ENCODE measurements around the gene BABAM2. TPM values are rescaled to one million over a fixed set of nuclear protein-coding genes. Genes with fewer than 3 reads are reported as not detected.

BABAM2 gene
- total and polyA plus RNA-seq, 9 of the 15 experiments (the other 6 are each of a cell fraction or from before 2014, with no cell fraction given) = 10.9 to 37.4 (median 25.6) TPM

GRCh38 chr2:28347193-28347592, 456.7 kb downstream of the BABAM2 start (continued):
- TF ChIP-seq, protein P1, sequence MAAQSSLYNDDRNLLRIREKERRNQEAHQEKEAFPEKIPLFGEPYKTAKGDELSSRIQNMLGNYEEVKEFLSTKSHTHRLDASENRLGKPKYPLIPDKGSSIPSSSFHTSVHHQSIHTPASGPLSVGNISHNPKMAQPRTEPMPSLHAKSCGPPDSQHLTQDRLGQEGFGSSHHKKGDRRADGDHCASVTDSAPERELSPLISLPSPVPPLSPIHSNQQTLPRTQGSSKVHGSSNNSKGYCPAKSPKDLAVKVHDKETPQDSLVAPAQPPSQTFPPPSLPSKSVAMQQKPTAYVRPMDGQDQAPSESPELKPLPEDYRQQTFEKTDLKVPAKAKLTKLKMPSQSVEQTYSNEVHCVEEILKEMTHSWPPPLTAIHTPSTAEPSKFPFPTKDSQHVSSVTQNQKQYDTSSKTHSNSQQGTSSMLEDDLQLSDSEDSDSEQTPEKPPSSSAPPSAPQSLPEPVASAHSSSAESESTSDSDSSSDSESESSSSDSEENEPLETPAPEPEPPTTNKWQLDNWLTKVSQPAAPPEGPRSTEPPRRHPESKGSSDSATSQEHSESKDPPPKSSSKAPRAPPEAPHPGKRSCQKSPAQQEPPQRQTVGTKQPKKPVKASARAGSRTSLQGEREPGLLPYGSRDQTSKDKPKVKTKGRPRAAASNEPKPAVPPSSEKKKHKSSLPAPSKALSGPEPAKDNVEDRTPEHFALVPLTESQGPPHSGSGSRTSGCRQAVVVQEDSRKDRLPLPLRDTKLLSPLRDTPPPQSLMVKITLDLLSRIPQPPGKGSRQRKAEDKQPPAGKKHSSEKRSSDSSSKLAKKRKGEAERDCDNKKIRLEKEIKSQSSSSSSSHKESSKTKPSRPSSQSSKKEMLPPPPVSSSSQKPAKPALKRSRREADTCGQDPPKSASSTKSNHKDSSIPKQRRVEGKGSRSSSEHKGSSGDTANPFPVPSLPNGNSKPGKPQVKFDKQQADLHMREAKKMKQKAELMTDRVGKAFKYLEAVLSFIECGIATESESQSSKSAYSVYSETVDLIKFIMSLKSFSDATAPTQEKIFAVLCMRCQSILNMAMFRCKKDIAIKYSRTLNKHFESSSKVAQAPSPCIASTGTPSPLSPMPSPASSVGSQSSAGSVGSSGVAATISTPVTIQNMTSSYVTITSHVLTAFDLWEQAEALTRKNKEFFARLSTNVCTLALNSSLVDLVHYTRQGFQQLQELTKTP (IDR thresholded peaks at IDR 0.05; ENCODE audit: low read depth in 1 of 2, partially characterized antibody in 2 of 2) = no peak
- TF ChIP-seq RBFOX2 (IDR thresholded peaks at IDR 0.05; ENCODE audit: low read depth, low read length) = no peak
- no peak for TF ChIP-seq PHF20 (IDR thresholded peaks at IDR 0.05; ENCODE audit: partially characterized antibody)
- TF ChIP-seq SOX6 (IDR thresholded peaks at IDR 0.05) = no peak
- no peak for TF ChIP-seq CEBPG (CRISPR knock-in tag; IDR thresholded peaks at IDR 0.05)
- TF ChIP-seq CEBPG (tag; conservative IDR thresholded peaks at IDR 0.05 in 1 of 2, IDR thresholded peaks at IDR 0.05 in 1 of 2) = no peak
- TF ChIP-seq CHCHD3 (CRISPR knock-in tag; IDR thresholded peaks at IDR 0.05) = no peak
- TF ChIP-seq CREM (IDR thresholded peaks at IDR 0.05; ENCODE audit: low read depth) = no peak
- no peak for TF ChIP-seq KLF1 (tag; IDR thresholded peaks at IDR 0.05)
- no peak for TF ChIP-seq ZNF347 (CRISPR knock-in tag; IDR thresholded peaks at IDR 0.05; ENCODE audit: low read depth)
- TF ChIP-seq ZC3H11A (IDR thresholded peaks at IDR 0.05; ENCODE audit: low read depth, low read length) = no peak
- no peak for TF ChIP-seq NR2C1 (IDR thresholded peaks at IDR 0.05)
- no peak for TF ChIP-seq NR2C1 (tag; IDR thresholded peaks at IDR 0.05)
- TF ChIP-seq ZNF57 (CRISPR knock-in tag; IDR thresholded peaks at IDR 0.05) = no peak
- peak; percentile 89 for TF ChIP-seq SMARCA5 (IDR thresholded peaks at IDR 0.05)
- peak; percentile 85; the same call in 1 of the 2 replicates for TF ChIP-seq CBX1 (IDR thresholded peaks at IDR 0.05; ENCODE audit: low read depth)
- TF ChIP-seq SMAD4 (CRISPR knock-in tag; conservative IDR thresholded peaks at IDR 0.05) = no peak
- TF ChIP-seq MAFG (tag; conservative IDR thresholded peaks at IDR 0.05) = no peak
- no peak for TF ChIP-seq DDX20 (tag; IDR thresholded peaks at IDR 0.05; ENCODE audit: low read depth)
- no peak for TF ChIP-seq FOXM1 (IDR thresholded peaks at IDR 0.05; ENCODE audit: low read depth)
- no peak for TF ChIP-seq FOXM1 (CRISPR knock-in tag; IDR thresholded peaks at IDR 0.05; ENCODE audit: low read depth)
- no peak for TF ChIP-seq MYC (IDR thresholded peaks at IDR 0.05; ENCODE audit: low read depth, low read length)
- TF ChIP-seq MYC (CRISPR knock-in tag; IDR thresholded peaks at IDR 0.05; ENCODE audit: borderline replicate concordance, low read depth) = no peak
- TF ChIP-seq CHD4 (IDR thresholded peaks at IDR 0.05; ENCODE audit: insufficient read depth, insufficient replicate concordance, low read depth, low read length, poor library complexity, severe bottlenecking) = peak; percentile 94
- no peak for TF ChIP-seq PRPF4 (IDR thresholded peaks at IDR 0.05; ENCODE audit: insufficient read depth, low read depth, low read length, poor library complexity, severe bottlenecking)
- TF ChIP-seq ZFP36 (IDR thresholded peaks at IDR 0.05; ENCODE audit: low read depth, low read length, partially characterized antibody) = peak; percentile 100
- TF ChIP-seq PATZ1 (CRISPR knock-in tag; IDR thresholded peaks at IDR 0.05; ENCODE audit: borderline replicate concordance) = no peak
